PC-9 (cell line): Measurements from ENCODE around the gene ABCA7. TPM values are rescaled to one million over a fixed set of nuclear protein-coding genes. Genes with fewer than 3 reads are reported as not detected.

ENCODE experiments used
- BruUV-seq: library from RNA; stranded (reverse); fragments of 400-500 nt; replicated peaks from 2 replicates; lab custom pipeline; 2021; lab: Mats Ljungman, UMichigan
- CTCF ChIA-PET: fragments of 300-600 bp; sonication (Branson Sonifier 250); formaldehyde crosslinking; loops from one replicate; lab custom pipeline; 2022; ENCODE audit warnings: antibody characterized with exemption; lab: Charles Lee
- POLR2A ChIA-PET: fragments of 300-600 bp; sonication (Branson Sonifier 250); formaldehyde crosslinking; loops from one replicate; lab custom pipeline; 2022; ENCODE audit warnings: antibody characterized with exemption; ENCODE audit not compliant: unreplicated experiment; lab: Charles Lee
- DNase-seq, 2 experiments: peaks; one replicate each; pipeline versions ENCODE4 v3.0.0 to v3.0.0-alpha.2; 2015 to 2022; ENCODE audit warnings: mixed read lengths in 1 of 2
- H2AFZ ChIP-seq: fragments of 200-600 bp; sonication (generic); 2 replicates; pipeline ENCODE4 v1.8.1; 2017; ENCODE audit warnings: antibody characterized with exemption
- H3F3A ChIP-seq: fragments of 200-600 bp; sonication (generic); 2 replicates; pipeline ENCODE4 v1.8.1; 2017; ENCODE audit warnings: antibody characterized with exemption, mild to moderate bottlenecking, low read depth; ENCODE audit not compliant: insufficient read depth
- H3K27ac ChIP-seq: fragments of 200-600 bp; sonication (generic); 2 replicates; pipeline ENCODE4 v1.6.1; 2016; ENCODE audit warnings: mixed run types
- H3K27me3 ChIP-seq: fragments of 200-600 bp; sonication (generic); 2 replicates; pipeline ENCODE4 v1.6.1; 2016; ENCODE audit warnings: low read depth, mixed run types; ENCODE audit not compliant: insufficient read depth
- H3K36me3 ChIP-seq: fragments of 200-600 bp; sonication (generic); 2 replicates; pipeline ENCODE4 v1.6.1; 2016; ENCODE audit warnings: low read depth, mixed run types
- H3K4me1 ChIP-seq: fragments of 200-600 bp; sonication (generic); replicated peaks from 2 replicates; pipeline ENCODE4 v1.6.1; 2016; ENCODE audit warnings: mixed run types; ENCODE audit not compliant: insufficient read depth
- H3K4me2 ChIP-seq: fragments of 200-600 bp; sonication (generic); 2 replicates; pipeline ENCODE4 v1.6.1; 2017; ENCODE audit warnings: mixed run types
- H3K4me3 ChIP-seq: fragments of 200-600 bp; sonication (generic); 2 replicates; pipeline ENCODE4 v1.6.1; 2016; ENCODE audit warnings: mixed run types
- H3K79me2 ChIP-seq: fragments of 200-600 bp; sonication (generic); 2 replicates; pipeline ENCODE4 v1.6.1; 2017; ENCODE audit warnings: low read depth, mixed run types
- H3K9me2 ChIP-seq: fragments of 200-600 bp; sonication (generic); 2 replicates; pipeline ENCODE4 v1.8.1; 2017; ENCODE audit warnings: mild to moderate bottlenecking; ENCODE audit not compliant: insufficient read depth
- H3K9me3 ChIP-seq: fragments of 200-600 bp; sonication (generic); 2 replicates; pipeline ENCODE4 v1.8.1; 2016; ENCODE audit warnings: low read depth; ENCODE audit not compliant: insufficient read depth
- H4K20me1 ChIP-seq: fragments of 200-600 bp; sonication (generic); 2 replicates; pipeline ENCODE4 v1.8.1; 2017; ENCODE audit not compliant: insufficient read depth
- CTCF ChIP-seq: fragments of 200-600 bp; sonication (generic); conservative IDR thresholded peaks from 2 replicates; pipeline ENCODE4 v1.6.1; 2017; ENCODE audit warnings: mixed run types, antibody characterized with exemption, mild to moderate bottlenecking, moderate library complexity
- EZH2 ChIP-seq: fragments of 200-600 bp; sonication (generic); IDR thresholded peaks from 2 replicates; pipeline ENCODE4 v1.8.0; 2017; ENCODE audit warnings: antibody characterized with exemption, low read depth
- intact Hi-C: fragments of 100-400 bp; cut with micrococcal nuclease; formaldehyde crosslinking; loops from one replicate; pipeline ENCODE4 v1.10.0; 2022; ENCODE audit not compliant: unreplicated experiment
- total RNA-seq: library from RNA; stranded (reverse); gene quantifications from 2 replicates; pipeline ENCODE4 v1.2.3, GENCODE V29; 2021

The ABCA7 gene
- total RNA-seq, 1 experiment from 2014 or later: 29.9 TPM

DNA sequence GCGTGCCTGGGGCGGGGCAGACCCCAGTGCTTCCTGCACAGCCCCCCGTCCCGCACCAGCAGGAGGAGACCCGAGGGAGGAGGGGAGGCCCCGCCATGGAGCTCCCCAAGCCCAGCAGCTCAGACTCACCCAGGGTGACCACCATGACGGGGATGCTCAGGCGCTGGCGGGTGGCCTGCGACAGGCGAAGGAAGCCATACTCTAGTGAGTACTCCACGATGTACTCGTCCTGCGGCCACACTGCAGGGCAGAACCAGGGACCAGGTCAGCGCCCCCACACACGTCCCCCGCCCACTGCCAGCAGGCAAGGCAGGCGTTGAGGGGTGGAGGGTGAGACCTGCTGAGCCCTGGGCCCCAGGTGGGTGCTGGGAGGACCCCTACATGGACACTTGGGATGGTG is 27.6 kb upstream of the ABCA7 start:
- BruUV-seq: no TSS peak
- CTCF ChIA-PET: interaction anchor here (0.5 to 0.6 kb wide), 2 partner anchors 10 to 177 kb away, joined by 7 to 11 read pairs; no protein-coding TSS in a partner anchor
- TF ChIP-seq CTCF: no peak
- TF ChIP-seq EZH2: no peak

GRCh38 chr19:1013218-1013617 is 26.7 kb upstream of the ABCA7 start:
- no peaks in the 10 kb centered on the region for H3K9me3 ChIP-seq
- BruUV-seq: no TSS peak
- CTCF ChIA-PET: interaction anchor here (0.5 kb wide), 1 partner anchor 11 kb away, joined by 11 read pairs; no protein-coding TSS in a partner anchor
- H3K27me3 ChIP-seq: no peaks in the 10 kb centered on the region
- DNase-seq: no peak
- H3K27ac ChIP-seq: no peak overlapping the region
- peaks cover 43% of the 10 kb centered on the region for H3K79me2 ChIP-seq
- H3K36me3 ChIP-seq: no peaks in the 10 kb centered on the region
- peaks cover 58% of the 10 kb centered on the region for H4K20me1 ChIP-seq
- no peak overlapping the region for H2AFZ ChIP-seq
- intact Hi-C loops: no loop called here
- no peak overlapping the region for H3K4me3 ChIP-seq
- H3K4me1 ChIP-seq: peaks cover 21% of the 10 kb centered on the region
- no peak overlapping the region for H3K4me2 ChIP-seq
- H3K9me2 ChIP-seq: no peaks in the 10 kb centered on the region
- POLR2A ChIA-PET: no interaction called here
- no peak for TF ChIP-seq CTCF
- peaks cover 8% of the 10 kb centered on the region for H3F3A ChIP-seq

More for the DNA sequence above, 27.6 kb upstream of the ABCA7 start:
- H3K4me3 ChIP-seq: no peak overlapping the region
- no peak for DNase-seq
- H4K20me1 ChIP-seq: peaks cover 49% of the 10 kb centered on the region
- H3F3A ChIP-seq: peaks cover 8% of the 10 kb centered on the region
- POLR2A ChIA-PET: no interaction called here
- no peaks in the 10 kb centered on the region for H3K27me3 ChIP-seq
- H2AFZ ChIP-seq: no peak overlapping the region
- H3K27ac ChIP-seq: no peak overlapping the region
- H3K9me2 ChIP-seq: no peaks in the 10 kb centered on the region
- H3K9me3 ChIP-seq: no peaks in the 10 kb centered on the region
- H3K79me2 ChIP-seq: peaks cover 34% of the 10 kb centered on the region
- intact Hi-C loops: no loop called here
- H3K4me1 ChIP-seq: peaks cover 12% of the 10 kb centered on the region
- no peaks in the 10 kb centered on the region for H3K36me3 ChIP-seq
- H3K4me2 ChIP-seq: no peak overlapping the region

DNA sequence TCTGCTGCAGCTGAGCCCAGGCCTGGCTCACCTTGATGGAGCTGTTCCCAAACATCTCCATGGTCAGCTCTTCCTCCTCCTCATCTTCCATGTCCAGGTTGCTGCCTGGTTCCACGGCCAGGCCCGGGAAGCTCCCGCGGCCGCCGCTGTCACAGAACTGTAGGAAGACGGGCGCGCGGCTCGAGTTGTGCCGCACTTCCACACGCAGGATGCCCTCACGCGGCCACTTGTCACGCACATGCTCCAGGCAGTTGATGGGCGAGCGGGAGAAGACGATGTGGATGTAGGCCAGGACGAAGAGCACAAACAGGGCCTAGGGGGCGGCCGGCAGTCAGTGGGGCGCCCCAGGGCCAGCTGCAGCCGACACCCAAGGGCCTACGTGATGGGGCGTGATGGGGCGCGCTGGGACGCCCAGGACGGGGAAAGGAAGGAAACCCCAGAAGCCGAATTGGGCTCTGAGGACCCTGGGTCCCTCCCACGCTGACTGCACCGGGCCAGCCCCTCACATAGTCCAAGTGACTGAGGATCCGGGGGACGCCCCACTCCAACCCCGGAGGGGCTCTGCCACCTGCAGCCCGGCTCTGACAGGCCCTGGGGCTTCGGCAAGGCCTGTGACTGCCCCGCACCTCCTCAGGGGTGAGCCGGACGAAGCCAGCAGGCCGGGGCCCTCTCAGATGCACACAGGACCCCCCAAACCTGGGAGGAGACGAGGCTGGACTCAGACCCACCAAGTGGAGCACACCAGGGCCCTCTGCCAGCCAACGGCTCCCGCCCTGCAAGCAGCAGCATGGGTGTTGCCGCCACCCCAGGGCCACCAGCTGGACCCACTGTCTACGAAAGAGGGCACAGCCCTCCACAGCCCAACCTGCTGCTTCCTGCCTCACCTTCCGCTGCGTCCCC is 25.5 kb upstream of the ABCA7 start:
- TF ChIP-seq CTCF (no peak), EZH2 (no peak)
- Histone ChIP-seq H3K79me2 (peaks cover 55% of the 10 kb centered on the region), H3K4me1 (peaks cover 33% of the 10 kb centered on the region), H4K20me1 (peaks cover 70% of the 10 kb centered on the region), H3K36me3 (no peaks in the 10 kb centered on the region), H3F3A (peaks cover 8% of the 10 kb centered on the region), H3K27ac (no peak overlapping the region), H2AFZ (no peak overlapping the region), H3K9me2 (no peaks in the 10 kb centered on the region), H3K4me2 (no peak overlapping the region), H3K9me3 (no peaks in the 10 kb centered on the region), H3K27me3 (no peaks in the 10 kb centered on the region), H3K4me3 (no peak overlapping the region)
- BruUV-seq: no TSS peak
- CTCF ChIA-PET: no interaction called here
- intact Hi-C loops: no loop called here
- no peak for DNase-seq
- POLR2A ChIA-PET: interaction anchor here (0.7 kb wide), 1 partner anchor 92 kb away, joined by 7 read pairs; no protein-coding TSS in a partner anchor
